Amniotic epithelial cell (primary cell): Measurements from ENCODE around the gene ZNF888.
"Not testable (repeated sequence)": the region's sequence is repeated elsewhere in the genome, so short reads cannot be mapped to it uniquely, and the experiment has no call there.

ENCODE experiments used
- DNase-seq: peaks from one replicate; pipeline ENCODE4 v3.0.0-alpha.2; 2010; ENCODE audit warnings: low read depth

ZNF888 gene

DNA sequence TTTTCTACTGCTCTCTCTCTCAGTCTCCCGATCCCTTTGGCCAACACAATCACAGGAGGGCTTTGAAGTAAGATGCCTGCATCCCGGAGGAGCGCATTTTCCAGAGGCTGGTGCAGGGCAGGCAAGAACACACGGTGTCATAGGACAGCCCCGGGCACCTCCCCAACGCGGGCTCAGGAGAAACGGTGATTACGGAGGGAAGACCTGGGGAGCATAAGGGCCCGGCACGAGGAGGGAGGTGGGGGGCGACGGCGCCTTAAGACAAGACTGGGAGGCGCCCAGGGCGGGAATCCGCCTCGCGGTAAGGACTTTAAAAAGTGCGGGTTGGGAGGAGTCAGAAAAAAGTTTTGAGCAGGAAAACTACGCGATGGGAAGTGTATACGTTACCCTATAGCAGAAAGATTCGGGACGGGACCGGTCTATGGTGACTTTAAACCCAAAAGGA is 18.7 kb upstream of the ZNF888 start:
- no peak for DNase-seq

DNA sequence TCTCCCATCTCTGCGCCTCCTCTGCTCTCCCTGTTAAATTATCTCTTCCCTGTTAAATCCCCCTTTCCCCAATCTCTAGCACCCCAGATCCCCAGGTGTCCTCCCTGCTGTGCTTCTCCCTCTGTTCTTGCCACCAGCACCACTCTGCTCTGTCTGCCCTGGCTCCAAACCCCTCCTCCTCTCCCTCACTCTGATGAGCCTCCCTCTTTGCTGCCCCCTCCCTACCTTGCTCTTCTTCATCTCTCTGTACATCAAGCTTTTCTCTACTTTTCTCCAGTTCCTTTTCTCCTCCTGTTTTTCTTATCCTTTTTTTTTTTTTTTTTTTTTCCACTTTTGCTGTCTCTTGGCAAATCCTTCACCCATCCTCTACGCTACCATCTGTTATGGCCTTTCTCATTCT is 18.3 kb upstream of the ZNF888 start:
- DNase-seq: not testable (repeated sequence)

DNA sequence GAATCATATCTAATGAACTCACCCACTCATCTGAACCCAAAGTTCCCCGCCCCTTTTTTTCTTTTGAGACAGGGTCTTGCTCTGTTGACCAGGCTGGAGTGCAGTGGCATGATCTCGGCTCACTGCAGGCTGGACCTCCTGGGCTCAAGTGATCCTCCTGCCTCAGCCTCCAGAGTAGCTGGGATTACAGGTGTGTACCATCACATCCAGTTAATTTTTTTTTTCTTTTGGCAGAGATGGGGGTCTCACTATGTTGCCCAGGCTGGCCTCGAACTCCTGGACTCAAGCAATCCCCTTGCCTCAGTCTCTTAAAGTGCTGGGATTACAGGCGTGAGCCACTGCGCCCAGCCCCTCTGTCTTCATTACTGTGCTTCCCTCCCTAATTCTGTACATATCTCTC is 17.7 kb upstream of the ZNF888 start:
- DNase-seq: not testable (repeated sequence)

DNA sequence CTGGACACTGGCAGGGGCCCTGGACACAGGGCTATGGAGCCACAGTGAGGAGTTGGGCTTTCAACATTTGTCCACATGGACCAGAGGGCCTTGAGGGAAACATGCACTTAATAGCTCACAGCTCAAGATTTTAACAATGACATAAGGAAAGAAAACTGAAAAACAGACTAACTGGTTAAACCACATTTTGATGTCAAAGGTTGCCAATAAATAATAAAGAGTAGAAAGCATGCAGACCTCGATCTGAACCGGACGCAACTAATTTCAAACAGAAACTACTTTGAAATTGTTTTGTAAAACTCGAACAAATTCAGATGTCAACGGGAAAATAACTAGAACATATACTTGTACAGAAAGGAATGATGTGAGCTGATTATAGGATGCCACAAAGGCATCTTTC is 15.5 kb upstream of the ZNF888 start:
- no peak for DNase-seq

DNA sequence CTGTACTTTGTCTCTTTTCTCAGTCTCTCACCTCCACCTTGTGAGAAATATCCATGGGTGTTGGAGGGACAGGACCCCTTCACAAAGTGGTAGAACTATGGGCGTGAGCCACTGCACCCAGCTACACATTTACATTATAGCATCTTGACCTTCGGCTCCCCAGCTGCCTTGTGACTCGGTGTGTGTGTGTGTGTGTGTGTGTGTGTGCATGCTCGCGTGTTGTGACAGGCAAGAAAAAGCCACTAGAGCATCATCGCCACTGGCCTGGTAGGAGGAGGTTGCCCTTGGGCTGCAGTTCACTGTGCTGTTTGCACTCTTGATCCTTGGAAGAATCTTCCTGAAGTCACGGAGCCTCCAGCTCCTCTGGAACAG is 13.7 kb upstream of the ZNF888 start:
- no peak for DNase-seq

DNA sequence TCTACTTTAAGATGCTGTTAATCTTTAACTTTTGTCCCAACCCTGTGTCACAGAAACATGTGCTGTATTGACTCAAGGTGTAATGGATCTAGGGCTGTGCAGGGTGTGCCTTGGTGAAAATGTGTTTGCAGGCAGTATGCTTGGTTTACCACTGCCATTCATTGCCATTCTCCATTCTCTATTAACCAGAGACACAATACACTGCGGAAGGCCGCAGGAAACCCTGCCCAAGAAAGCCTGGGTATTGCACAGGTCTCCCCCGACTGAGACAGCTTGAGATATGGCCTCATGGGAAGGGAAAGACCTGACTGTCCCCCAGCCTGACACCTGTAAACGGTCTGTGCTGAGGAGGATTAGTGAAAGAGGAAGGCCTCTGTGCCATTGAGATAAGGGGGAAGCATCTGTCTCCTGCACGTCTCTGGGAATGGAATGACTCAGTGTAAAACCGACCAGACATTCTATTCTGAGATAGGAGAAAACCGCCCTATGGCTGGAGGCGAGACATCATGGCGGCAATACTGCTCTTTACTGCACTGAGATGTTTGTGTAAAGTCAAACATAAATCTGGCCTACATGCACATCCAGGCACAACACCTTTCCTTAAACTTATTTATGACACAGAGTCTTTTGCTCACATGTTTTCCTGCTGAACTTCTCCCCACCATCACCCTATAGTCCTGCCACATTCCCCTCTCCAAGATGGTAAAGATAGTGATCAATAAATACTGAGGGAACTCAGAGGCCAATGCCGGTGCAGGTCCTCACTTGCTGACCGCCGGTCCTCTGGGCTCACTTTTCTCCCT is 13.1 kb upstream of the ZNF888 start:
- DNase-seq: peak; percentile 84

DNA sequence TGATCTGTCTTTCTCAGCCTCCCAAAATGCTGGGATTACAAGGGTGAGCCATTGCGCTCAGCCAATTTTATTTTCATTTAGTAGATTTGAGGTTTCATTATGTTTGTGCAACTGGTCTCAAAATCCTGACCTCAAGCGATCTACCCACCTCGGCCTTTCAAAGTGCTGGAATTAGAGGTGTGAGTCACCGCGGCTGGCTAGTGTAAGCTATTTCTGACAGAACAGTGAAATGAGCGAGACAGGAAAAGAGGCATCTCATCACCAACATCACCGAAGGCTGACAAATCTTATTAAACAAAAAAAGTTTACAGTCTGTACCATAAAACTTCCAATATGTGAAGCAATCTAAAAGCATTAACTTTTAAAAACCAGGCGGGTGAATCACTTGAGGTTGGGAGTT is 12.2 kb upstream of the ZNF888 start:
- DNase-seq: peak; percentile 96

DNA sequence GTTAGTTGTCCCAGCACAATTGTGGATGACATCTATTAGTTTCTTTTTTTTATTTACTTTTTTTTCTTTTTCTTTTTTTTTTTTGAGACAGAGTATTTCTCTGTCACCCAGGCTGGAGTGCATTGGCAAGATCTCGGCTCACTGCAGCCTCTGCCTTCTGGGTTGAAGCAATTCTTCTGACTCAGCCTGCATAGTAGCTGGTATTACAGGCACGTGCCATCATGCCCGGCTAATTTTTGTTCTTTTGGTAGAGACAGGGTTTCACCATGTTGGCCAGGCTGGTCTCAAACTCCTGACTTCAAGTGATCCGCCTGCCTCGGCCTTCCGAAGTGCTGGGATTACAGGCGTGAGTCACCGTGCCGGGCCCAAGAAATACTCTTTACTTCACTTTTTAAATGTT is 1.4 kb upstream of the ZNF888 start:
- DNase-seq: peak; percentile 26

DNA sequence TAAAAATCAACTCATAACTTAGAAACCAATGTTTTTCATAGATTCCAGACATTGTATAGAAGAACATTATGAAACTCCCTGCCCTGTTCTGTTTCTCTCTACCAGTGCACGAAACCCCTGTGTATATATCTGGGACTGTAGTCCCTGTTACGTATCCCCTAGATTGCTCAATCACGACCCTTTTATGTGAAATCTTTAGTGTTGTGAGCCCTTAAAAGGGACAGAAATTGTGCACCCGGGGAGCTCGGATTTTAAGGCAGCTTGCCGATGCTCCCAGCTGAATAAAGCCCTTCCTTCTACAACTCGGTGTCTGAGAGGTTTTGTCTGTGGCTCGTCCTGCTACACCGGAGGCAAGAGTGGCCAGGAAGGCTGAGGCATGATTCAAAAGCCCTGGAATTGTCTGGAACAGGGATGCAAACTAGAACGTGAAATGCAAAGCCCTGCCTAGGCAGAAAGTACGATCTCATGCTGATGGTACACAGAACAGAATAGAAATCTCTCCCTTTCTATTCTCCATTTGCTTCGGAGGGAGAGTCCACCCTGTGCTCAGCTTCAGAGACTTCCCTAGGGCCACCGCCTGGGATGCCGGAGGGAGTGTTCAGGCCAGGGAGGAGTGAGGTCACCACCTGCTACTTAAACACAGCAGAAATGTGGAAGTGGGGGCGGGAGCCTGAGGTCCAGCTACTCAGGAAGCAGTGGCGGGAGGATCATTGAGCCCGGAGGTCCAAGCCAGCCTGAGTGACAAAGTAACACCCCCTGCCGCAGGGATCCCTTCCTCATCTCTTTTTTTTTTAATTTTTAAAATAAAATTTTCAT is 758 bp upstream of the ZNF888 start:
- DNase-seq: peak; percentile 44

DNA sequence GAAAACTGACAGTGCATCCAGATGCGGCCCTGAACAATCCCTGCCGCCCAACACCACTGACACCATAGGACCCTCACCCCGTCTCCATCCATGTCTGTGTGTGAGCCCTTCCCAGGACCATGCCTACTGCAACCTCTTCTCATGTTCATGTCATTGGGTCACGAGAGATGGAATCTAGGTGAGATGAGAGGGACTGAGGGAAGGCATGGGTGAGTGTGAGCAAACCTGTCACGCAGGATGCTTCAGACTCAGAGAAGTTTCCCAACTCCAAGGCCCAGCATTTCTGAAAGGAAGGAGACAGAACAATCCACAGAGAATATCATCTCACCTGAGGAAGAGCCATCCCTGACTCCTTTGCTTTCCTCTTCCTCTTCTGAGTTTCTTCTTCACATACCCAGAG is 5.7 kb downstream of the ZNF888 start:
- no peak for DNase-seq

DNA sequence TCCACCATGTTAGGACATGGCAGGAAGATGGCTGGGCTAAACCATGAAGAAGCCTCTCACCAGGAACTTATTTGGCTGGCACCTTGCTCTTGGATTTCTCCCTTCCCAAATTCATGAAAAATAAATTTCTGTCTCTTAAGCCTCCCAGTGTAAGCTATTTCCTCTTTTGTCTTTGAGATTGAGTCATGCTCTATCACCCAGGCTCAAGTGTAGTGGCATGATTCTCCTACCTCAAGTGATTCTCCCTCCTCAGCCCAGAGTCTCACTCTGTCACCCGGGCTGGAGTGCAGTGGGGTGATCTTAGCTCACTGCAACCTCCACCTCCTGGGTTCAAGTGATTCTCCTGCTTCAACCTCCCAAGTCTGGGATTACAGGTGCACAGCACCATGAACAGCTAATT is 12.6 kb downstream of the ZNF888 start:
- no peak for DNase-seq

DNA sequence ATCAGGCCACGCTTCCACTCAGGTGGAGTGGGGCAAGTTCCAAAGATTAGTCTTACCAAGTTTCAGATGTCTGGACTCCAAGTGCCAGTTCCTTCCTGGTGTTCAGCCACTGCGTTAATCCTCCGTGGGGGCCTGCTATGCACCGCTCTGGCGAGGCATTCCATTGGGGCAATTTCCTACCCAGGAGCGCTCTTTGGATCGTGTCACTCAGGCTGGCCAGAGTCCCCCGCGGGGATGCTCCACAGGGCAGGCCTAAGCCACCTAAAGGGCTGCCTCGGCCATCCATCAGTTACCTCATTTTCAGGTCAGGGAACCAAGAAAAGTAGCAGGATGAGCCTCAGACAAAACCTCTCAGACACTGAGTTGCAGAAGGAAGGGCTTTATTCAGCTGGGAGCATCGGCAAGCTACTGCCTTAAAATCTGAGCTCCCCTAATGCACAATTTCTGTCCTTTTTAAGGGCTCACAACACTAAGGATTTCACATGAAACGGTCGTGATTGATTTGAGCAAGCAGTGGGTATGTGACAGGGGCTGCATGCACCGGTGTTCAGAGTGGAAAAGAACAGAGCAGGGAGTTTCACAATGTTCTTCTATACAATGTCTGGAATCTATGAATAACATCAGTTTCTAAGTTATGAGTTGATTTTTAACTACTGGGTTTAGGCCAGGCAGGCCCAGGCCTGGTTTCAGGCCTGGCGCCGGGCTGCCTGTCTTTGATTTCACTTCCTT is 19.0 kb downstream of the ZNF888 start:
- not testable (repeated sequence) for DNase-seq

DNA sequence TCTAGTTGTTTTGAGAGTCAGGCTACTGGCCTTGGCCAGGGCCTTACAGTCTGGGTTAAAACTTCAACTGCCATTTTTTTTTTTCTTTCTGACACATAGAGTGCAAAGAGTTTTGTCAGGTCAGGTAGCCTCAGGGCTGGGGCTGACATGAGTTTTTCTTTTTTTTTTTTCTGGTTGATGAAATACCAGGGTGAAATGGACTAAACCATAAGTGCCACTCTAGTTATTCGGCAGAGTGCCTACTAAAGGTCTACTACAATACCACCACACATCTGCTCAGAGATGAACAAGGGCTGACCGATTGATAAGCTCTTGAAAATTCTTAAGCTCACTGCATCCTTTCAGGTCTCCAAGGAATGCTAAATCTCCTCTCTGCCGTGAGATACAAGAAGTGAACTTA is 21.4 kb downstream of the ZNF888 start:
- DNase-seq: no peak

DNA sequence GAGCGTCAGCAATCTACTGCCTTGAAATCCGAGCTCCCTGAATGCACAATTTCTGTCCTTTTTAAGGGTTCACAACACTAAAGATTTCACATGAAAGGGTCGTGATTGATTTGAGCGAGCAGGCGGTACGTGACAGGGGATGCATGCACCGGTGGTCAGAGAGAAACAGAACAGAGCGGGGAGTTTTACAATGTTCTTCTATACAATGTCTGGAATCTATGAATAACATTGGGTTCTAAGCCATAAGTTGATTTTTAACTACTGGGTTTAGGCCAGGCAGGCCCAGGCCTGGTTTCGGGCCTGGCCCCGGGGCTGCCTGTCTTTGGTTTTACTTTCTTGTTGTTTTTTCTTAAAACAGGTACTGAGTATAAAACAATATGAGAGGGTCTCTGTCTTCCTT is 24.6 kb downstream of the ZNF888 start:
- DNase-seq: not testable (repeated sequence)

DNA sequence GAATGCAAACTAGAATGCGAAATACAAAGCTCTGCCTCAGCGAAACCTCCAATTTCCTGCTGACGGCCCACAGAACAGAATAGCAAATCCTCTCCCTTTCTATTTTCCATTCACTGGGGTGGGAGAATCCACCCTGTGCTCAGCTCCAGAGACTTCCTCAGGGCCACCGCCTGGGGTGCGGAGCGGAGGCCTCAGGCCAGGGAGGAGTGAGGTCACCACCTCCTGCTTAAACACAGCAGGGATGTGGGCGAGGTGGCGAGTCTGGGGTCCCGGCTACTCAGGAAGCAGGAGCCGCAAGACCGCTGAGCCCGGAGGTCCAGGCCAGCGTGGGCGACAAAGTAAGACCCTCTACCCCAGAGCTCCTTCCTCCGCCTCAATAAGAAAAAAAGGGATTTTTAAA is 25.1 kb downstream of the ZNF888 start:
- DNase-seq: no peak

DNA sequence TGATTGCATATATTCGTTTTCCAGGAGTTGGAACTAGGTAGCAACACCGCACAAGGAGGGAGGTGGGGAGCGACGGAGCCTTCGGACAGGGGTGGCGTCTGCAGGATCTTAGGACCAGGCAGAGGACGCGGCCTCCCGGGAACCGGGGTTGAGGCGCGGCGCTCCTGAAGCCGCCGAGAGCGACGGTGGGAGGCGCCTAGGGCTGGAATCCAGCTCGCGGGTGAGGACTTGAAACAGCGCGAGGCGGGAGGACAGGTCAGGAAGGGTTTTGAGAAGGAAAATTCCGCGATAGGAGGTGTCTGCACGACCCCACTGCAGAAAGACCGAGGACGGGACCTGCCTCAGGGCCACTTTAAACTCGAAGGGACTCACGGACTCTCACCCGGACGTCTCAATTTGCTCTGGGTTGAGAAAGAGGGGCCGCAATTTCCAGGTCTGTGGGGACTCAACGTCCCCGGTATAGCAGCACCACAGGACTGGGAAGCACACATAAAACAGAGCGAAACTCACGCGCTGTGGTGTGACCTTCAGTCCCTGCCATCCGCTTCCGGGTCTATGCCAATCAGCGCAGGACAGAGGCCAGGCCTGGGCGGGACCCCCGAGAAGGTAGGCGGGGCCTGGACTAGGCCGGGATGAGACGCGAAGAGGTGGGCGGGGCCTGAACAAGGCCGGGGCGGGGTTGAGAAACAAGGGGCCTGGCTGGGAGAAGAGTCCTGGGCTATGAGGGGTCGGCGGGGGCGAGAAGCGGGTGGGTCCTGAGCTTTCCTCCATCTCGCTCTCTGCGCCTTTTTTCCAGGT is 25.9 kb downstream of the ZNF888 start, which contains the start of gene ZNF320:
Gene ZNF320 (minus strand): TSS at position 498 of the 798 bp plus-strand sequence. CDS start 7,380 bp downstream, outside the sequence.
- peak; percentile 92 for DNase-seq

DNA sequence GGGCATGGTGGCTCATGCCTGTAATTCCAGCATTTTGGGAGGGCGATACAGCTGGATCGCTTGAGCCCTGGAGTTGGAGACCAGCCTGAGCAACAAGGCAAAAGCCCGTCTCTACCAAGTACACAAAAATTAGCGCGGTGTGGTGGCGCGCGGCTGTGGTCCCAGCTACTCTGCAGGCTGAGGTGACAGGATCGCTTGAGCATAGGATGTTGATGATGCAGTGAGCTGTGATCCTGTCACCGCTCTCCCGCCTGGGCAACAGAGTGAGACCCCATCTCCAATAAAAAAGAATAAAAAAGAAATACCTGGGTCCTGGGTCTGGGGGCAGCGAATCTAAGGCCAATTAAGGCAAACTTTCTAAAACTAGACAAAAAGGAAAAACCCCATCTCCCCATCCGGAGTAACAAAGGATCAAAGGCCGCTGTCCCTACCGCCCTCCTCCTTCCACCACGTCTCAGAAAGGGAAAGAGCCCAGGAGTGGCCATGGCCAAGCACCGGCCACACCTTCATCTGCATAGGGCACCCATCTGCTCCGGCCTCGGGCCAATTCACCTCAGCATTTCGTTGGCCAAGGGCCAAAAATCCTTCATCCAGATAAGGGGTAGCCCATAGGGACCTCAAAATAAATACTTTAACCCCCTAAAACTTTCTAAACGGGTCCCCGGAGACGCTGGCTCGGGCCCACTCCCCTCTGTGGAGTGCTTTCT is 26.6 kb downstream of the ZNF888 start:
- DNase-seq: peak; percentile 15

DNA sequence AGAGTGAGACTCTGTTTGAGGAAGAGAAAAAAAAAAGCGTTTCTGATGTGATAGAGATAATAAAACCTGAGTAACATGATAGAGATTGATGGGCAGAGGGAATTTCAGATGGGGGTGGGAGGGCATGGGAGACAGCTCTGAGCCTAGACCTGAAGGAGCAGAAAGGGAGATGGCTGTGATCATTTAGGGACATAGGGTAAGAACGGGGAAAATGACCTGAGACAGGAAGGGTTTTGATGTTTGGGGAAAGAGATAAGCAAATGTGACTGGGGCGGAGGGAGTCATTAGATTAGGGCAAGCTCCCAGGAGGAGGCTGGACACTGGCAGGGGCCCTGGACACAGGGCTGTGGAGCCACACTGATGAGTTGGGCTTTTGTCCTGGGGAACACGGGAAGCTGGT is 31.9 kb downstream of the ZNF888 start:
- no peak for DNase-seq

DNA sequence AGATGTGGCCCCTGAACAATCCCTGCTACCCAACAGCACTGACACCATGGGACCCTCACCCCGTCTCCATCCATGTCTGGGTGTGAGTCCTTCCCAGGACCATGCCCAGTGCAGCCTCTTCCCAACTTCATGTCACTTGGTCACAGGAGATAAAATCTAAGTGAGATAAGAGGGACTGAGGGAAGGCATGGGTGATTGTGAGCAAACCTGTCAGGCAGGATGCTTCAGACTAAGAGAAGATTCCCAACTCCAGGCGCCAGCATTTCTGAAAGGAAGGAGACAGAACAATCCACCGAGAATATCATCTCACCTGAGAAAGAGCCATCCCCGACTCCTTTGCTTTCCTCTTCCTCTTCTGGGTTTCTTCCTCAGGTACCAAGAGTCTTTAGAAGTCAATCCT is 33.3 kb downstream of the ZNF888 start:
- DNase-seq: no peak

DNA sequence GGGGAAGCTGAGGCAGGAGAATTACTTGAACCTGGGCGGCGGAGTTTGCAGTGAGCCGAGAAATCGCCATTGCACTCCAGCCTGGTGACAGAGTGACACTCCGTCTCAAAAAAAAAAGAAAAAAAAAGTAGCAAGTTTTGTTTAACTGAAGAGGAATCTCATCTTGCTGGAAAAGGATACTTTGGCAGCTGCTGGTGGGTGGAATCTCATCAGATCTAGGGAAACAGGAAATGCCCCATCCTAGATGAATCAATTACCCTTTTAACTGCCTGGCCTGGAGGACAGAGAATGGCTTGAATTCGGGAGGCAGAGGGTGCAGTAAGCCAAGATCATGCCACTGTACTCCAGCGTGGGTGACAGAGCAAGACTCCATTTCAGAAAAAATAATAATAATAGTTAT is 34.2 kb downstream of the ZNF888 start:
- DNase-seq: no peak

DNA sequence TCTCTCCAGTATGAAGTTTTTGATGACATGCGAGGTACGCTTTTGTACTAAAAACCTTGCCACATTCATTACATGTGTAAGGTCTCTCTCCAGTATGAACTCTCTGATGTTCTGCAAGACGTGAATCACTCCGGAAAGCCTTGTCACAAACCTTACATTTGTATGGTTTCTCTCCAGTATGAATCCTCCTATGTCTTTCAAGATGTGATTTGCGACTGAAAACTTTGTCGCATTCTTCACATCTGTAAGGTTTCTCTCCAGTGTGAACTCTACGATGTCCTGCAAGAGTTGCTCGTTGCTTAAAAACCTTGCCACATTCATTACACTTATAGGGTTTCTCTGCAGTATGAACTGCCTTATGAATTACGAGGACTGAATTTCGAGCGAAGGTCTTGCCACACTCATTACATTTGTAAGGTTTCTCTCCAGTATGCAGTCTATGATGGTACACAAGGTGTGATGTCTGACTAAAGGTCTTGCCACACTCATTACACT is 42.3 kb downstream of the ZNF888 start:
- DNase-seq: no peak
